ENCODE data around the gene CLOCK.

DNA sequence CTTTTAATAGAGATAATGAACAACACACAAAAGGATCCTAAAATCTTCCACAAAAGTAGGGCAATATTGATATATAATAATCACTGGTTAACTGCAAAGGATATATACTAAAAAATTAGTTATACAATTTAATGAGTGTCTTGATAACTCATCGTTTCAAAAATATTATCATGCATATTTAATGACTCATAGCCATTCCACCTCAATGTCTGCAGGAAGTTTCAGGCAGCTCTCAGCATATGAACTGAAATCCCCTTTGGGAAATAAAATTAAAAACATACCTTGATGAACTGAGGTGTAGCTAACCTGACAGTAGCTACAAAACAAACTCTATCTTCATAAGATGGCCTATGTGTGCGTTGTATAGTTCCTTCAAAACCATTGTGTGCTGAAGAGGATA lies 88.1 kb downstream of the CLOCK start:
- TF ChIP-seq TCF7L2 (IDR thresholded peaks at IDR 0.05; ENCODE audit: borderline replicate concordance, low read depth, low read length) (no peak), ZNF571 (tag by site-specific recombination; IDR thresholded peaks at IDR 0.05) (no peak), ZNF521 (tag by site-specific recombination; IDR thresholded peaks at IDR 0.05) (no peak), ZBTB1 (tag by site-specific recombination; IDR thresholded peaks at IDR 0.05) (no peak), ZNF292 (tag by site-specific recombination; IDR thresholded peaks at IDR 0.05; ENCODE audit: borderline replicate concordance, low read depth) (no peak), ZBTB8A (tag by site-specific recombination; IDR thresholded peaks at IDR 0.05) (no peak), BCL11A (tag by site-specific recombination; IDR thresholded peaks at IDR 0.05; ENCODE audit: low read depth) (no peak), ZNF16 (tag by site-specific recombination; IDR thresholded peaks at IDR 0.05; ENCODE audit: low read depth) (no peak), ZNF555 (tag by site-specific recombination; conservative IDR thresholded peaks at IDR 0.05) (no peak)
- TF ChIP-seq, protein P1, sequence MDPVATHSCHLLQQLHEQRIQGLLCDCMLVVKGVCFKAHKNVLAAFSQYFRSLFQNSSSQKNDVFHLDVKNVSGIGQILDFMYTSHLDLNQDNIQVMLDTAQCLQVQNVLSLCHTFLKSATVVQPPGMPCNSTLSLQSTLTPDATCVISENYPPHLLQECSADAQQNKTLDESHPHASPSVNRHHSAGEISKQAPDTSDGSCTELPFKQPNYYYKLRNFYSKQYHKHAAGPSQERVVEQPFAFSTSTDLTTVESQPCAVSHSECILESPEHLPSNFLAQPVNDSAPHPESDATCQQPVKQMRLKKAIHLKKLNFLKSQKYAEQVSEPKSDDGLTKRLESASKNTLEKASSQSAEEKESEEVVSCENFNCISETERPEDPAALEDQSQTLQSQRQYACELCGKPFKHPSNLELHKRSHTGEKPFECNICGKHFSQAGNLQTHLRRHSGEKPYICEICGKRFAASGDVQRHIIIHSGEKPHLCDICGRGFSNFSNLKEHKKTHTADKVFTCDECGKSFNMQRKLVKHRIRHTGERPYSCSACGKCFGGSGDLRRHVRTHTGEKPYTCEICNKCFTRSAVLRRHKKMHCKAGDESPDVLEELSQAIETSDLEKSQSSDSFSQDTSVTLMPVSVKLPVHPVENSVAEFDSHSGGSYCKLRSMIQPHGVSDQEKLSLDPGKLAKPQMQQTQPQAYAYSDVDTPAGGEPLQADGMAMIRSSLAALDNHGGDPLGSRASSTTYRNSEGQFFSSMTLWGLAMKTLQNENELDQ (tag by site-specific recombination; IDR thresholded peaks at IDR 0.05; ENCODE audit: low read depth) = no peak
- TF ChIP-seq, protein P2, sequence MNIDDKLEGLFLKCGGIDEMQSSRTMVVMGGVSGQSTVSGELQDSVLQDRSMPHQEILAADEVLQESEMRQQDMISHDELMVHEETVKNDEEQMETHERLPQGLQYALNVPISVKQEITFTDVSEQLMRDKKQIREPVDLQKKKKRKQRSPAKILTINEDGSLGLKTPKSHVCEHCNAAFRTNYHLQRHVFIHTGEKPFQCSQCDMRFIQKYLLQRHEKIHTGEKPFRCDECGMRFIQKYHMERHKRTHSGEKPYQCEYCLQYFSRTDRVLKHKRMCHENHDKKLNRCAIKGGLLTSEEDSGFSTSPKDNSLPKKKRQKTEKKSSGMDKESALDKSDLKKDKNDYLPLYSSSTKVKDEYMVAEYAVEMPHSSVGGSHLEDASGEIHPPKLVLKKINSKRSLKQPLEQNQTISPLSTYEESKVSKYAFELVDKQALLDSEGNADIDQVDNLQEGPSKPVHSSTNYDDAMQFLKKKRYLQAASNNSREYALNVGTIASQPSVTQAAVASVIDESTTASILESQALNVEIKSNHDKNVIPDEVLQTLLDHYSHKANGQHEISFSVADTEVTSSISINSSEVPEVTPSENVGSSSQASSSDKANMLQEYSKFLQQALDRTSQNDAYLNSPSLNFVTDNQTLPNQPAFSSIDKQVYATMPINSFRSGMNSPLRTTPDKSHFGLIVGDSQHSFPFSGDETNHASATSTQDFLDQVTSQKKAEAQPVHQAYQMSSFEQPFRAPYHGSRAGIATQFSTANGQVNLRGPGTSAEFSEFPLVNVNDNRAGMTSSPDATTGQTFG (tag by site-specific recombination; IDR thresholded peaks at IDR 0.05; ENCODE audit: borderline replicate concordance) = no peak
- TF ChIP-seq, protein P3, sequence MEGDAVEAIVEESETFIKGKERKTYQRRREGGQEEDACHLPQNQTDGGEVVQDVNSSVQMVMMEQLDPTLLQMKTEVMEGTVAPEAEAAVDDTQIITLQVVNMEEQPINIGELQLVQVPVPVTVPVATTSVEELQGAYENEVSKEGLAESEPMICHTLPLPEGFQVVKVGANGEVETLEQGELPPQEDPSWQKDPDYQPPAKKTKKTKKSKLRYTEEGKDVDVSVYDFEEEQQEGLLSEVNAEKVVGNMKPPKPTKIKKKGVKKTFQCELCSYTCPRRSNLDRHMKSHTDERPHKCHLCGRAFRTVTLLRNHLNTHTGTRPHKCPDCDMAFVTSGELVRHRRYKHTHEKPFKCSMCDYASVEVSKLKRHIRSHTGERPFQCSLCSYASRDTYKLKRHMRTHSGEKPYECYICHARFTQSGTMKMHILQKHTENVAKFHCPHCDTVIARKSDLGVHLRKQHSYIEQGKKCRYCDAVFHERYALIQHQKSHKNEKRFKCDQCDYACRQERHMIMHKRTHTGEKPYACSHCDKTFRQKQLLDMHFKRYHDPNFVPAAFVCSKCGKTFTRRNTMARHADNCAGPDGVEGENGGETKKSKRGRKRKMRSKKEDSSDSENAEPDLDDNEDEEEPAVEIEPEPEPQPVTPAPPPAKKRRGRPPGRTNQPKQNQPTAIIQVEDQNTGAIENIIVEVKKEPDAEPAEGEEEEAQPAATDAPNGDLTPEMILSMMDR (tag by site-specific recombination; IDR thresholded peaks at IDR 0.05) = no peak
- TF ChIP-seq, protein P4, sequence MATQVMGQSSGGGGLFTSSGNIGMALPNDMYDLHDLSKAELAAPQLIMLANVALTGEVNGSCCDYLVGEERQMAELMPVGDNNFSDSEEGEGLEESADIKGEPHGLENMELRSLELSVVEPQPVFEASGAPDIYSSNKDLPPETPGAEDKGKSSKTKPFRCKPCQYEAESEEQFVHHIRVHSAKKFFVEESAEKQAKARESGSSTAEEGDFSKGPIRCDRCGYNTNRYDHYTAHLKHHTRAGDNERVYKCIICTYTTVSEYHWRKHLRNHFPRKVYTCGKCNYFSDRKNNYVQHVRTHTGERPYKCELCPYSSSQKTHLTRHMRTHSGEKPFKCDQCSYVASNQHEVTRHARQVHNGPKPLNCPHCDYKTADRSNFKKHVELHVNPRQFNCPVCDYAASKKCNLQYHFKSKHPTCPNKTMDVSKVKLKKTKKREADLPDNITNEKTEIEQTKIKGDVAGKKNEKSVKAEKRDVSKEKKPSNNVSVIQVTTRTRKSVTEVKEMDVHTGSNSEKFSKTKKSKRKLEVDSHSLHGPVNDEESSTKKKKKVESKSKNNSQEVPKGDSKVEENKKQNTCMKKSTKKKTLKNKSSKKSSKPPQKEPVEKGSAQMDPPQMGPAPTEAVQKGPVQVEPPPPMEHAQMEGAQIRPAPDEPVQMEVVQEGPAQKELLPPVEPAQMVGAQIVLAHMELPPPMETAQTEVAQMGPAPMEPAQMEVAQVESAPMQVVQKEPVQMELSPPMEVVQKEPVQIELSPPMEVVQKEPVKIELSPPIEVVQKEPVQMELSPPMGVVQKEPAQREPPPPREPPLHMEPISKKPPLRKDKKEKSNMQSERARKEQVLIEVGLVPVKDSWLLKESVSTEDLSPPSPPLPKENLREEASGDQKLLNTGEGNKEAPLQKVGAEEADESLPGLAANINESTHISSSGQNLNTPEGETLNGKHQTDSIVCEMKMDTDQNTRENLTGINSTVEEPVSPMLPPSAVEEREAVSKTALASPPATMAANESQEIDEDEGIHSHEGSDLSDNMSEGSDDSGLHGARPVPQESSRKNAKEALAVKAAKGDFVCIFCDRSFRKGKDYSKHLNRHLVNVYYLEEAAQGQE (tag by site-specific recombination; IDR thresholded peaks at IDR 0.05) = no peak
- TF ChIP-seq, protein P5, sequence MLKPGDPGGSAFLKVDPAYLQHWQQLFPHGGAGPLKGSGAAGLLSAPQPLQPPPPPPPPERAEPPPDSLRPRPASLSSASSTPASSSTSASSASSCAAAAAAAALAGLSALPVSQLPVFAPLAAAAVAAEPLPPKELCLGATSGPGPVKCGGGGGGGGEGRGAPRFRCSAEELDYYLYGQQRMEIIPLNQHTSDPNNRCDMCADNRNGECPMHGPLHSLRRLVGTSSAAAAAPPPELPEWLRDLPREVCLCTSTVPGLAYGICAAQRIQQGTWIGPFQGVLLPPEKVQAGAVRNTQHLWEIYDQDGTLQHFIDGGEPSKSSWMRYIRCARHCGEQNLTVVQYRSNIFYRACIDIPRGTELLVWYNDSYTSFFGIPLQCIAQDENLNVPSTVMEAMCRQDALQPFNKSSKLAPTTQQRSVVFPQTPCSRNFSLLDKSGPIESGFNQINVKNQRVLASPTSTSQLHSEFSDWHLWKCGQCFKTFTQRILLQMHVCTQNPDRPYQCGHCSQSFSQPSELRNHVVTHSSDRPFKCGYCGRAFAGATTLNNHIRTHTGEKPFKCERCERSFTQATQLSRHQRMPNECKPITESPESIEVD (tag by site-specific recombination; IDR thresholded peaks at IDR 0.05) = no peak

Measured in HEK293 (cell line).